T-helper 2 cell treated with Interferon-gamma antibody and Interleukin-4, amounts not matched to agents 5 μg/mL and 100 μg/mL, for 36 hours (primary cell): ENCODE data around the gene SAP25.
"Not testable (repeated sequence)": the region's sequence is repeated elsewhere in the genome, so short reads cannot be mapped to it uniquely, and the experiment has no call there.

Experiments
- DNase-seq: peaks from one replicate; pipeline ENCODE4 v3.0.0; 2021; ENCODE audit warnings: low spot score
- H3K27ac Mint-ChIP-seq: one replicate; pipeline ENCODE4 v1.8.0; 2021; ENCODE audit warnings: mild to moderate bottlenecking, mixed read lengths
- H3K27me3 Mint-ChIP-seq: one replicate; pipeline ENCODE4 v1.8.0; 2021; ENCODE audit warnings: low read depth, mixed read lengths
- H3K36me3 Mint-ChIP-seq: one replicate; pipeline ENCODE4 v1.8.0; 2021; ENCODE audit warnings: low read depth, mixed read lengths
- H3K4me1 Mint-ChIP-seq: one replicate; pipeline ENCODE4 v1.8.0; 2021; ENCODE audit warnings: low read depth, mixed read lengths
- H3K4me3 Mint-ChIP-seq: one replicate; pipeline ENCODE4 v1.8.0; 2022; ENCODE audit warnings: mild to moderate bottlenecking, moderate library complexity, mixed read lengths
- H3K9me3 Mint-ChIP-seq: one replicate; pipeline ENCODE4 v1.8.0; 2021; ENCODE audit warnings: mixed read lengths

Gene SAP25

GRCh38 chr7:100566018-100566531 lies 7.6 kb downstream of the SAP25 start:
- H3K4me1 Mint-ChIP-seq: peaks cover 16% of the 10 kb centered on the region
- H3K27ac Mint-ChIP-seq: no peak overlapping the region
- peaks cover 4% of the 10 kb centered on the region for H3K27me3 Mint-ChIP-seq
- H3K36me3 Mint-ChIP-seq: peaks cover 11% of the 10 kb centered on the region
- no peak for DNase-seq
- no peaks in the 10 kb centered on the region for H3K9me3 Mint-ChIP-seq
- no peak overlapping the region for H3K4me3 Mint-ChIP-seq

- Mint-ChIP-seq H3K4me1 (peaks cover 16% of the 10 kb centered on the region), H3K27me3 (peaks cover 4% of the 10 kb centered on the region), H3K4me3 (no peak overlapping the region), H3K27ac (no peak overlapping the region), H3K36me3 (peaks cover 11% of the 10 kb centered on the region), H3K9me3 (no peaks in the 10 kb centered on the region)
- no peak for DNase-seq
These were observed 8.5 kb downstream of the SAP25 start for GRCh38 chr7:100565133-100565571.

- not testable (repeated sequence) for DNase-seq, H3K9me3 Mint-ChIP-seq, H3K27me3 Mint-ChIP-seq, H3K27ac Mint-ChIP-seq, H3K4me3 Mint-ChIP-seq
- H3K36me3 Mint-ChIP-seq: peaks cover 13% of the 10 kb centered on the region
- H3K4me1 Mint-ChIP-seq: peaks cover 14% of the 10 kb centered on the region
These were observed 9.3 kb downstream of the SAP25 start for GRCh38 chr7:100564405-100564804.

GRCh38 chr7:100563809-100564400 lies 9.8 kb downstream of the SAP25 start:
- H3K9me3 Mint-ChIP-seq: no peaks in the 10 kb centered on the region
- peak; percentile 62 for DNase-seq
- H3K36me3 Mint-ChIP-seq: peaks cover 16% of the 10 kb centered on the region
- H3K4me3 Mint-ChIP-seq: no peak overlapping the region
- H3K27ac Mint-ChIP-seq: peak overlapping the region; percentile 57
- peaks cover 12% of the 10 kb centered on the region for H3K4me1 Mint-ChIP-seq
- no peaks in the 10 kb centered on the region for H3K27me3 Mint-ChIP-seq

- Mint-ChIP-seq H3K4me1 (peaks cover 9% of the 10 kb centered on the region), H3K36me3 (peaks cover 16% of the 10 kb centered on the region), H3K27ac (no peak overlapping the region), H3K9me3 (no peaks in the 10 kb centered on the region), H3K27me3 (no peaks in the 10 kb centered on the region), H3K4me3 (no peak overlapping the region)
- no peak for DNase-seq
These were observed 10.6 kb downstream of the SAP25 start for GRCh38 chr7:100563100-100563564.

- Mint-ChIP-seq H3K4me1 (peaks cover 9% of the 10 kb centered on the region), H3K27me3 (no peaks in the 10 kb centered on the region), H3K36me3 (peaks cover 16% of the 10 kb centered on the region), H3K27ac (no peak overlapping the region), H3K4me3 (no peak overlapping the region), H3K9me3 (no peaks in the 10 kb centered on the region)
- no peak for DNase-seq
These were observed 11.3 kb downstream of the SAP25 start for GRCh38 chr7:100562195-100563099.

GRCh38 chr7:100561491-100562194 lies 12.1 kb downstream of the SAP25 start:
- H3K9me3 Mint-ChIP-seq: no peaks in the 10 kb centered on the region
- H3K27me3 Mint-ChIP-seq: no peaks in the 10 kb centered on the region
- H3K4me1 Mint-ChIP-seq: peaks cover 8% of the 10 kb centered on the region
- no peak for DNase-seq
- no peak overlapping the region for H3K27ac Mint-ChIP-seq
- no peak overlapping the region for H3K4me3 Mint-ChIP-seq
- H3K36me3 Mint-ChIP-seq: peaks cover 21% of the 10 kb centered on the region

- DNase-seq: no peak
- Mint-ChIP-seq H3K9me3 (no peaks in the 10 kb centered on the region), H3K4me3 (no peak overlapping the region), H3K4me1 (peaks cover 6% of the 10 kb centered on the region), H3K36me3 (peaks cover 33% of the 10 kb centered on the region), H3K27ac (no peak overlapping the region), H3K27me3 (no peaks in the 10 kb centered on the region)
These were observed 14.6 kb downstream of the SAP25 start for GRCh38 chr7:100559127-100559526.

- Mint-ChIP-seq H3K36me3 (peaks cover 39% of the 10 kb centered on the region), H3K27me3 (no peaks in the 10 kb centered on the region), H3K4me1 (peaks cover 10% of the 10 kb centered on the region), H3K4me3 (no peak overlapping the region), H3K27ac (no peak overlapping the region), H3K9me3 (no peaks in the 10 kb centered on the region)
- DNase-seq: no peak
These were observed 17.2 kb downstream of the SAP25 start for GRCh38 chr7:100556541-100556940.

- no peak overlapping the region for H3K27ac Mint-ChIP-seq
- no peaks in the 10 kb centered on the region for H3K27me3 Mint-ChIP-seq
- no peaks in the 10 kb centered on the region for H3K9me3 Mint-ChIP-seq
- no peak overlapping the region for H3K4me3 Mint-ChIP-seq
- peaks cover 39% of the 10 kb centered on the region for H3K36me3 Mint-ChIP-seq
- DNase-seq: no peak
- peaks cover 10% of the 10 kb centered on the region for H3K4me1 Mint-ChIP-seq
These were observed 18.0 kb downstream of the SAP25 start for GRCh38 chr7:100555701-100556100.

GRCh38 chr7:100553032-100553431 lies 20.7 kb downstream of the SAP25 start:
- Mint-ChIP-seq H3K4me3 (no peak overlapping the region), H3K36me3 (peaks cover 43% of the 10 kb centered on the region), H3K27me3 (no peaks in the 10 kb centered on the region), H3K4me1 (peaks cover 21% of the 10 kb centered on the region), H3K9me3 (no peaks in the 10 kb centered on the region), H3K27ac (no peak overlapping the region)
- DNase-seq: no peak

GRCh38 chr7:100552532-100552931 lies 21.2 kb downstream of the SAP25 start:
- peak overlapping the region; percentile 14 for H3K27ac Mint-ChIP-seq
- H3K27me3 Mint-ChIP-seq: no peaks in the 10 kb centered on the region
- no peak overlapping the region for H3K4me3 Mint-ChIP-seq
- no peak for DNase-seq
- H3K36me3 Mint-ChIP-seq: peaks cover 47% of the 10 kb centered on the region
- peaks cover 26% of the 10 kb centered on the region for H3K4me1 Mint-ChIP-seq
- H3K9me3 Mint-ChIP-seq: no peaks in the 10 kb centered on the region

GRCh38 chr7:100548446-100548845 lies 25.3 kb downstream of the SAP25 start:
- H3K4me3 Mint-ChIP-seq, DNase-seq, H3K9me3 Mint-ChIP-seq, H3K27me3 Mint-ChIP-seq: not testable (repeated sequence)
- H3K27ac Mint-ChIP-seq: peak overlapping the region; percentile 87
- peaks cover 23% of the 10 kb centered on the region for H3K36me3 Mint-ChIP-seq
- H3K4me1 Mint-ChIP-seq: peaks cover 62% of the 10 kb centered on the region

GRCh38 chr7:100547872-100548271 lies 25.8 kb downstream of the SAP25 start:
- Mint-ChIP-seq H3K4me3 (peak overlapping the region; percentile 81), H3K27me3 (no peaks in the 10 kb centered on the region), H3K4me1 (peaks cover 65% of the 10 kb centered on the region), H3K9me3 (no peaks in the 10 kb centered on the region), H3K36me3 (peaks cover 21% of the 10 kb centered on the region), H3K27ac (peak overlapping the region; percentile 94)
- no peak for DNase-seq
